IPS DF 4.7 (cell line): ENCODE measurements around the gene SORCS1.

Source experiments
- DNase-seq: peaks from one replicate; pipeline ENCODE4 v3.0.0-alpha.2; 2013; ENCODE audit warnings: low spot score; ENCODE audit errors: extremely low read depth

SORCS1 gene

DNA sequence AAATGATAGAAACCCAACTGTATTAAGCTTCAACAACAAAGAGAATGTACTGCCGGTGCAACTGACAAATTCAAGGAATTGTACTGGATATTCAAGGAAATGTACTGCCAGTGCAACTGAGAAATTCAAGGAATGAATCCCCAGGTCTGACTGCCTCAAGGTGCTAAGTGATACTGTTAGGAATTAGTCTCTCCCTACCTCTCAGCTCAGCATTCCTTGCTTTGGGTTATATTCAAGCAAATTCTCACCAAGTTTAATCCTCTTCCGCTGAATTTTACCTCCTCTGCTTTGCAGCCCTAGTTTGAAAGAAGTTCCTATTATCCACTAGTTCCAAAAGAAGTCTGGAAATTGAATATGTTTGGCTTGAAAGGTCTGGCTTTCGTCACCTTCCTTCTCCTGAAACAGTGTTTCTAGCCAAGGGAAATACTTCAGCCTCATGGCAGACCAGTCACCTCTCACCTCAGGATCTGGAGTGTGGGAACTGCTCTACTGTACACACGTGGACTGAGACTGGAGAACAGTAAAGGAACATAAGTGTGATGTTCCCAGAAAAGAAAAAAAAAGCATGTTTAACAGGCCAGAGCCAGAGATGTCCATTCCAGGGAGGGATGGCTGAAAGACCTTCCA, 60.4 kb downstream of the SORCS1 start:
- no peak for DNase-seq

DNA sequence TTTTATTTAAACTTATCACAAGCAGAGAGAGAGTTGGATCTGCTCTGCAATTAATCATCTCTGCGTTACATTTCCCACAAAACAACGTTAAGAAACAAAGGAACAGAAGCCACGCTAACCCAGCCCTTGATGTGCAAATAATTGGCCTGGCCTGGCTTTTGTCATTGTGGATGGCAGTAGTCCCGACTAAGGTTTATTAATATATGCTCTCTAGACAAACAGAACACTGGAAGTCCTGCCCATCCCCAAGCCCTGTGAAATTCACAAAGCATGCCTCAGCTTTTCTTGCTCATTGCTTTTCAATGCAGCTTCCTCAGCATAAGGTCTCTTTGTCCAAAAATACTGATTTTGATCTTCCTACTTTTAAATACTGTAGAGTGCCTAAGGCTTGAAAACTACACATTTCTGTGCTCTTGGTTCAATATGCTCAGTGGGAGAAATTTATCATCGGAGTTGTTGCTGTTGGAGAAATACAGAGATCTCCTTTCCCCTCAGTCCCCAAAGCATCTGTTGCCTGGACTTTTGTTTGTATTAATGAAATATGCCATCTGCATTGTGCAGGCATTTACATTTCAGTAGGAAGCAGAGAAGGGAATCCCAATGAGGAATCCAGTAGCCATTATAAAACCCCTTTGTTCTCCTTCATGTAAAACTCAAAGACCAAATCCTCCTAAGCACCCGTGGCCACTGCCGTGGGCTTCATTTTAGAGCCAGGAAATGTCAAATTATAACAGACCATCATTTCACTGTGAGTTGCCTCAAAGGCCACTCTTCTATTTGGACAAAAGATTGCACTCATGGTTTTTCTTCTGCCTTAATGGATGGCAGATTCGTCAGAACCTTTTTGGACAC, 61.1 kb downstream of the SORCS1 start:
- no peak for DNase-seq

DNA sequence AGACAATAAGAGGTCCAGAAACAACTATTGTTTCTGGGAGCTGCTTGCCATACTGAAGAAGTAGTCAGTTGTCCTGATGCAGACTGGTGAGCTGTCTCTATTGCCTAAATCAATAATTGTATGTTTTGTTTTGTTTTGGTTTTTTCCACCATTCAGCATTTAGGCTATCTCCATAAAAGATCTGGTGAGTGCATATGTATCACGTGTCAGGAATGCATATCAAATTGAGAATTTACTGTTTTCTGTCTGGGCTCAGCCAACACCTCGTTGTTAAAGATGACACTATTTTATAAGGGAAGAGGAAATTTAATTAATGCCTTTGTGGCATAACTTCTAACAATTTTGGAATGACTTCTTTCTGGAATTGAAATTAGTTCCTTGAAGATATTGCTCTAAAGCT, 66.2 kb downstream of the SORCS1 start:
- no peak for DNase-seq

DNA sequence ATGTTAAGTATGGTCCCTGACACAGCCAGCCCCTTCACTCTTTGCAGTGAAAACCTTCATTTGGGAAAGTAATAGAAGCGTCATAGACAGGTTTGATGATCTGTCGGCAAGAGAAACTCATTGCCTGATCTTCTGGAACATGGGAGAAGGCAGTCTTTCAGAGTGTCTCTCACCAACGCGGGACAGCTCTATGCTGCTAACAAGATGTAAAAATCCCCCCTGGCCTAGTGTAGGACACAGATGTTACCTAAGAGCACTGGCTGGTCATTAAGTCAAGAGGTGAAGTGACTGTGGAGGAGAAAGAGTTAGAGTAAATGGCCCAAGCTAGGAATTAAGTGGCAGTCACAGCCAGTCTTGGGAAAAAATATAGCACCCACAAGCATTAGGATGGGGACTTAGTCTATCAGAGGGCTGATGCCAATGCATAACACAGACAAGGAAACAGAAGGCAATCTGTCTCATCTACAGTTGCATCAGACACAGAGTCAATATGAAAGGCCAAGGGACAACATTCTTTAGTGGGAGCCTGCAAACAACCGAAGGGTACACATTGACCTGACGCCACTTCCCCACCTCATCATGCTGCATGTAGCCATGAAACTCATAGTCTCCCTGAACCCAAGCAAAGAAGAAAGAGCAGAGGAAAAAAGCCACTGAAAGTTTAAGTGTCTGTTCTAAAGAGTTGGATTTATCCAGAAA, 69.5 kb downstream of the SORCS1 start:
- DNase-seq = no peak

DNA sequence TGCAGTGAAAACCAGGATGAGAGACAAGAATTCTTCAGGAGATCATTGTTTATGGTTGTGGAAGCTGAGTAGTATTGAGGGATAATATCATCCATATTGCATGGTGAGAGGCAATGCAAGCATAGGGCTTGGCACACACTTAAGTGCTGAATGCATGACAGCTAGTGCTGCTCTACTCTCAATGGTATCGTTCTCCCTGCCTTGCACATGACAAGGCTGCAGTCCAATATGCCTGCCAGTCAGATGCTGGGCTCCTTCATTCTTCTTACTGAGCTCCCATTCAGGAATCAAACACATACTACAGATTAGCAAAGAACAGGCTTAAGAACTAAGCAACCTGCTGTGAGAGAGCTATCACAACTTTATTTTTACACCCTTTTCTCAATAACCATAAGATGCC, 72.2 kb downstream of the SORCS1 start:
- no peak for DNase-seq

DNA sequence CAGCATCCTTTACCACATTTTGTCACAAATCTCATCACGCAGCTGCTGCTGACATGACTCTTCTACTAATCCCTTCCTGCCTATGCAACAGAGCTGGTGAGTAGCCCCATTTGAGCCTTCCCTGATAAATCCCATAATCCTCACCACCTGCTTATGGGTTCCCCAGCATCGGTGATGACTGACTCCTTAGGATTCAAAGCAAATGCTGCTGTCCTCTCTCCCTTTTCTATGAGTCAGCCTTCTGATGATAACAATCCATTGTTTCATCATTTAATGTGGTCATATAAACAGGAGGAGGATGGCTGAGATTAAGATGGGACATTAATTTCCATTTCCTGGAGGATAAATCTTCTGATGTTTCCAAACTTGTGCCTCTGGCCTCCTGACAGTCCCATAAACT, 73.4 kb downstream of the SORCS1 start:
- no peak for DNase-seq

DNA sequence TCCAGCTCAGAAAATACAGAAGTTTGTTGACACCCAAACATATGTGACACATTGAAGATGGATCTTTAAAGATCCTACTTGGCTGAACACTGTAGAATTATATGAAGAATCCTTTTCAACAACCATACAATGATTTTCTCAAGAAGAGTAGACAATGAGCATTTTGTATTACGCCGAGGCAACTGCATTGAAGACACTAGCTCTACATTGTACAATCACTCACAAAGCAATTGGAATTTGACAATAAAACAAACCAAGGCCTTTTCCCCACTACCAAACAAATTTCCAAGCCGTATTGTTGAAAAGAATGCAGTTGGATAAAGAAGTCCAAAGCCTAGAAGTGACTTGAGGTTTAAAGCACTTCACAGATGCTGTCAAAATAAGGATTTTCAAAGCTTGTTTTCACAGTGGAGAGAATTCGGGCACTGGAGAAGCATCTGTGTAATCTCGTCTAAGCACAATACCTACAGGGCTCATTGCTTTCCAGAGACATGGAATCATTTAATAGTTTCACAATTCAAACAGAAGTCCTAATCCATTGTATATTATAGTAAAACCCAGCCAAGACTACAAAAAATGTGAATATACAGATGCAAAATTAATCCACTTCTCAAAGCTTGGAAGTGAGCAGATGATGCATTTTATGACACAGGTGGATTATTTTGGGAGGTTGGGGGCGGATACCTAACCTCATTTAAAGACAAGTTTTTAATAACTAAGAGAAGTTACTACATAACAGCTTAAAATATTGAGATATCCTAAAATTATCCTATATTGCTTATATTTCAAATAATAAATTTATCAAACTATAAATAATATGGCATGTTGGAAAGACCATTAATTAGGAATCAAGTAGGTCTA, 78.6 kb downstream of the SORCS1 start:
- no peak for DNase-seq

DNA sequence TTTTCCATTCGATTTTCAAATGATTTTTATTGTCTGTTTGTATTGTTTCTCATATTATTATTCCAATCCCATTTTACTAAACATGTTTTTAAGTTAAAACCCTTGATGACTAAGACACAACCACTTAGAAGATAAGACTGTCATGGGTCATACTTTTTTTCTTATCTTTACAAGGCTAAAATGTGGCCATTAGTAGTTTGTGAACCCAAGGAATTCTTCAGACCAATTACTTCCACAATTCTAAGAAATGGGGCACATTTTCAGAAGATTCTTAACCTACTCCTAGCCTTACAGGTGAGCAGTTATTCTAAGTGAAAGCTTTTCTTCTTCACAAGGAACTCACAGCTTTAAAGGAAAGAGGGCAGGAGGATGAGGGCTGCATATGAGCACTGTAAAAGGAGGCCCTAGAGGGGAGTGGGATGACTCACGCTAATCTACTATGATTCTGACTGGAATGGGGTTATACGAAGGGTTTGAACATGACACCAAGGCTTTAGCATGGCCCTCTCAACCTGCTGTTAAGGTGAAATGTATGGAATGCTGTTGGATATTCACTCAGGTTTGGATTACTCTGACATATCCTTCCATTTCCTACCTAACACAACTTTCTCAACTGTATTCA, 81.0 kb downstream of the SORCS1 start:
- DNase-seq = no peak

DNA sequence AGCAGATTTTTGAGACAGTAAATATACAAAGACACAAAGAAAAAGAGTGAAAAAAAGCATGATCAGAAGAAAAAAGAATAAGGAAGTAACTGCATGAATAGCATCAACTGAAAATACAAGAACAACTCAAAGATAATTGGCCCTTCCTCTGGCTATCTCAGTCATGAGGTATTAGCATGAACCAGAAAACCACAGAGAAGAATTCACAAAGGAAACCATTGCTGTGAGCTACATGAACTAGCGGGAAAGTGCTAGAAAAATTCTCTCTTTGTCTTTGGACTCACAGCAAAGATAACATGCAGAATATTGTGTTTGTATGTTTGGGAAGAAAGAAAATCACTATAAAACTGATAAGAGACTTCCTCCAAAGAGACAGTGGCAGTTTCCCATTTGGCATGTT, 82.9 kb downstream of the SORCS1 start:
- no peak for DNase-seq

DNA sequence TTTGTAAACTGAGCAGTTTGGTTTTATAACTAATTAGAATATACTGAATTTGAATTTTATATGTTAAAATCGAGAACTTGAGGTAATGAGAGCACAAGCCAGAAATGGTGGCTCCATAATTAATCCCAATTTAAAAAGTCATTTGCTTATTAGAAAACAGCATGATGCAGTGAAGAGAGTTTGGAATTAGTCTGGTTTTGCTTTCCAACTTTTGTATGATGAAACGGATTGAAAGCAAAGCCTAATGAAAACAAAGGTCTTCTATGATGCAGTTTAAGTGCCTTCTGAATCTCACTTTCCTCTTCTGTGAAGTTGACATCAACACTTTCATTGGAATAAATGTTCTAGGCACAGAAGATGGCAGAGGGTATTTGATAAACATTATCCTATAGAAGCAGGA, 89.4 kb downstream of the SORCS1 start:
- no peak for DNase-seq

DNA sequence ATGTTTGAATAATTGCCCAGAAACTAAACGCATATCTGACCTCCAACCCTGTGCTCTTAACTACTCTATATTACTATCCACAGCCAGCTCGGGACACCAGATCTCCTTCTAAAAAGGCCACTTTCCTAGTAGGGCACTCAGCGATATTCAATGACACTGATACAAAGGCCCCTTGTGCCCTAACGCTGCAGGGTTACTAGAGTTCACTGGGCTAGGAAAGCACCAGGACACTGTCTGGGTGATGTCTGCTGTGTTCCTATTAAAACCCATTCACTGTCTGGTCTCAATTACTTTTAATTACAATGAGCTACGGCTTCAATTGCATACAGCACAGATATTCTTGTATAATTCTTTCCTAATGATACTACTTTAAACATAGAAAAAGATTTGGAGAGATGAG, 91.7 kb downstream of the SORCS1 start:
- no peak for DNase-seq

DNA sequence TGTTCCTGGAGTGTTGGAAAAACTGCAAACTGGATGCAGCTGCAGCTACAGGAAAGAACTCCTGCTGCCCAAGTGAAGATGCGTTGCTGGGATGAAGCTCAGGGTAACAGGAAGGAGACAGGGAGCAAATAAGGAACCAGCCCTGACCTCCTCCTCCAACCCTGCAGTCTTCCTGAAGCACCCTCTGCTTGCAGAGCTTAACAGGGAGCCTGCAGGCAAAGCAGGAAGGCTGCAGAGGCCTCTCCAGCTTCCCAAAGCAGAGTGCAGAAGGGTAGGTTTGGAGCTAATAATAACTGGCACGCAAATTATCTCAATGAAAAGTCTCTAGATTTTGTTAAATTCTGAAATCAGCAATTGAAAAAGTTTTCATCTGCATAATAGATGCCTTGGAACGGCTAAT, 92.5 kb downstream of the SORCS1 start:
- DNase-seq = no peak

DNA sequence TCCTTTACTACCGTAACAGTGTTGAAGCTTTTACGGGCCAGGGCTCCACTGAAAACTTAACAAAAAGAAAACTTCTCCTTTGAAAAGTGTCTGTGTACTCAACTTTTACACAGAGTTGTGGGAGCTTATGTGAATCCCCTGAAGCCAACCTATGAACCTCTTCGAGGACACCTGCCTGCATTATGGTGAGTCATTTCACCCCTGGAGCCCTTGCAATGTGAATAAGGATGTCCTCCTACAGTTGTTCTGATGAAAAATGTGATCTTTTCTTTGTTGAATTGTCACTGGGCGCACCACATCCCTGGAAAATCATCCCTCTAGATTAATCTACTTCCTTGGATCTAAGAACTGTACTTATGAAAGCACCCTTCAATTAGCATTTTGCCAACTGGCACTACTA, 93.2 kb downstream of the SORCS1 start:
- no peak for DNase-seq

DNA sequence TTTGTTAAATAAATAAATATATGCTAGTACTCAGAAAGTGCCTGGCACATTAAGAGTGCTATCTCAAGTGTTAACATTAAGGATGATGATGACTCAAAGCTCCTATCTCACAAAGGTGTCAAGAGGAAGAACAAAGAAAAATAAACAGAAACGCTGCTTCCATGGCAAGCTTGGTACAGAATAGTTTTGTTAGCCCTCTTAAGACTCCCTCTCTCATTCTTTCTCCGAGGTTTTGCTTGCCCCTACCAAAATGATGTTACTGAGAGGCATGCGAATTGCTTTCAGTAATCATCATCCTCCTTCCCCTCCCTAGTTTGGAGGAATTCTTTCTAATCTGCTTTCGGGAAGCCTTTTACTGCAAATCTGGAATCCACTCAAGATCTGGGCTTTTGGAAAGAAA, 96.7 kb downstream of the SORCS1 start:
- no peak for DNase-seq

DNA sequence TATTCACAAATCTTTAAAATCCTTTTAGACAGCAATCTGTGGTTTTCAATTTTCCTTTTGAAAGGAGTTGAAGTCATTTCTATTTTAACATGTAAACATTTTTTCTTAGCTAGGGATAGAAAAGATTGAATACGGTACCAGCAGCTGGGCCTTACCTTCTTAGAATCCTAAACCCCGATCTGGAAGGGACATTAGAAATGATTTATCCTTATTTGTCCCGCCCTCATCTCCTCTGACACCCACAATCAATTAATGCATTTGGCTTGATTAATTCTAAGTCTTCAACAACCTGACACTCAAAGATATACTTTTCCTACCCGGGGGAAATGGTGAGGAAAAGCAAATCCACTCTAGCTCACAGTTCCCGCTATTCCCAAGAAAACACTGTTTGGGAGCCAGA, 100.4 kb downstream of the SORCS1 start:
- DNase-seq = no peak

DNA sequence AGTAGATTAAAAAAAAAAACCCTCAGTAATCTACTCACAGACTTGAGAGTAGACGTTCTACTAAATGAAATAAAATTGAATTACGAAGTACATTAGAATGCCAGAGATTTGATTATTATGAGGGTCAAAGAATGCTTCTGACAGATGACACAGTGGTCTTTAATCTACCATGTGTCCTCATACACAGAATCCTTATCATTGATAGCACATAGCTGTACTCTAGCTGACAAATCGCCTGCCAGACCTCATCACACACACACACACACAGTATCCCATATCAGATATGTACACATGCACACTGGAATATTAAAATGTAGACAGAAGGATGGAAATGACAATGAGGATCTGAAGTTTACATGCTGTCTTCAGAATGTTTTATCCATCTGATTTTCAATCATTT, 104.6 kb downstream of the SORCS1 start:
- DNase-seq = no peak

DNA sequence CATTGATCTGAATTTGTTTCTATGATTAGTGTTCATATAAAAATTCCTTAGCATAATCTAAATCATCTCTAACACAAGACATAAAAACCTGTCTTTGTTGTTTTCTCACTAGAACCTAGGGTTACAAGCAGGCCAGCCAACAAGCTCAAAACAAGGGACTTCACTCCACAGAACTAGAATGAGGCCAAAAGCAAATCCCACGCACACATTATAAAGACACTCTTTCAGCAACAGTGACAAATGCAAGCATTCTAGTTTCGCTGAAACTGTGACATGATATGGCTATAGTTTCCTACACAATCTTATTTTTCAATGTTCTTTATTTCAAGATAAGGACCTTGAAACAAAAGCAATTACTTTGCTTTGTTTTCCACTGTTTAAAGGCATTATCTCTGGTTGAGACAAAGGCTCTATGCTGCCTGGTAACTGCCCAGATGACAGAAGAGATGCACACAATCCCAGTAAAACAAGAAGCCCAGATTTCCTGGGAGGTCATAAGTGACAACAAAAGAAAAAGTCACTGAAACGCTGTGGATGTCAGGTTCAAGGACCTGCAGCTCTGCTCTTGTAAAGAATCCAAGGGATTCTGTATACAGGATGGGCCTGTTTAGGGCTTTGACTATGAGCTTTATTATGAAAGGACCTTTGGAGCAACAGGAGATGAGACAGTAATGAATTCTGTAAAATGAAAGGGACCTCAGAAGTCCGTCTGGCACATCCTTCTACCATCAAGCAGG, 105.3 kb downstream of the SORCS1 start:
- no peak for DNase-seq

DNA sequence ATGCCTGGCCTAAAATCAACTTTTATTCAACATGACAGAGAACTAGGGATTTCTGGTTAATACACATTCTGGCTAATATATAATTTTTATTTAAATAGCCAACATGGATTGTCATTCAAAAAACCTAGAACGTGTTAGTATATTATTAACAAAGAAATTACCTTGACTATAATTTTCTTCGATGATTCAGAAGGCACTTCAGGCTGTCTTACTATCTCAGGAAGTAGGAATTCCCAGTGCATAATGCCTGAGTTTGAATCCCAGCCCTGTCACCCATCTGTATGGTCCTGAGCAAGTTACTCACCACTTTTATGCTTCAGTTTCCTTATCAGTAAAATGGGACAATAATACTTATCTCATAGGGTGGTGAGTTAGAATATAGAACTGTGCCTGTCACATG, 106.2 kb downstream of the SORCS1 start:
- no peak for DNase-seq

DNA sequence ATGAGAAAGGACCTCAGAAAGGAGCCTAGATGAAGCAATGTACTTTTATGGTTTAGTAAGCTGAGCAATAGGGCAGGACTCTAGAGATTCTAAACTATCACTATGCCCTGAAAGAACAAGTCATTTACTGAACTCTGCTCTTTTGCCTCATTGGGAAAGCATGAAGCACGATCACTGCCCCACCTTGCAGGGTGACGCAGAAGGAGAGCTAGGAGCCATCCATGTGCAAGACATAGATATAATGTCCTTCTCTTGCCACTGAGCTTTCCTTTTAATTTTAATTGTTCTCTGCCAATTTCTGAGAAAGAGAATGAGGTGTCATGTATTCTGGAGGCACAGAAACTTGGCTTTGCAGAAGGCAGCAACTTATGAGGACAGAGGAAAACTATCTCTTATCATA, 108.3 kb downstream of the SORCS1 start:
- no peak for DNase-seq

DNA sequence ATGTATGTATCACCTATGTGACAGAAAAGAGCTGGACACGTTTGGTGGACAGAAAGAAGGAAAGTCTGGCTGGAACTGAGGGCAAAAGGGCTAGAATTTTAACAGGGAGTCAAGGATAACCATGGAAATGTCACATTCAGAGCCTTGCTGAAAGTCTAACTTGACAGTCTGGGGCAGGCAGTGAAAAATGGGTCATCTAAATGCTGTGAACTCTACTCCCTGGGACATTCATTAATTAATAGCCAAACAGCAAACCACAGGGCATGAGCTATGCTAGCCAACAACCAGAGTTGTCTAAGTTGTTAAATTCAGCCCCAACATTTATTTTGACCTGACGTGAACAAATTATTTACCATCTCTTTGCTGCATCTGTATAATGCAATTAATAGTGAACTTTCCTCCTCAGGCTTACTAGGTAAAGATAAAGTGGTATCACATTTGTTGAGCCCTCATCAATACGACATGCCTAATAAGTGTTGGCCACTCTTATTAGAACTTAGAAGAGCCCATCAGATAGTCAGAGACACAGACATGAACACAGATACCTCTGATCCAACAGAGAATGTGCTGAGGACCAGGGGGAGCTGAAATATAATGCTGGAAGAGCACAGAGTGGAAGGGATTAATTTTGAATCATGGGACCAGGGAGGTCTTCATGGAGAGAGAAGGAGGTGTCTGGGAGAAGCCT, 109.9 kb downstream of the SORCS1 start:
- DNase-seq = no peak
